GM19372 (cell line): ENCODE measurements around the gene DTHD1.

Experiments used
- ATAC-seq: cut with Tn5 transposase; IDR thresholded peaks from one replicate; pipeline ENCODE4 v1.9.1; 2021; ENCODE audit warnings: mild to moderate bottlenecking, low read depth, moderate library complexity; ENCODE audit not compliant: unreplicated experiment

DTHD1 gene

DNA sequence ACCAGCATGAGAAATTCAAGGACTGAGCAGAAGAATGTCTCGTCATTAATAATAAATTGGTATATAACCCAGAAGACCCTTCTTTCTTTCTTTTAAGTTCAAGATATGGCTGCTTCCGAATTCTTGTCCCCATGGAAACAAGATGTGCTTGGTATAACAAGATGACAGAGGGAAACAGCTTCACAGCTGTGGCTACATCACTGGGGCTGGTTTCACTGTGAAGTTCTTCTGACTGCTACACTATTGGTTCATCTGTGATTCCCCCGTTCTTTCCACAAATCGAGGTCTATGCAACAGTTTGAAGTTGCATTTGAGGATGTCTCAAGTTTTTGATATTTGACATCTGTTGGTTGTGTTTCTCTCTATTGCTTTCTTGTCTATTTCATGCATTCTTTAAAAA is 12.3 kb upstream of the DTHD1 start:
- no peak for ATAC-seq

- no peak for ATAC-seq
Measured at GRCh38 chr4:36269533-36270173, 11.8 kb upstream of the DTHD1 start.

- no peak for ATAC-seq
Measured at GRCh38 chr4:36273276-36273675, 8.1 kb upstream of the DTHD1 start.

- ATAC-seq, result no peak
Measured at GRCh38 chr4:36274158-36274557, 7.3 kb upstream of the DTHD1 start.

- no peak for ATAC-seq
Measured at GRCh38 chr4:36277533-36277932, 3.9 kb upstream of the DTHD1 start.

DNA sequence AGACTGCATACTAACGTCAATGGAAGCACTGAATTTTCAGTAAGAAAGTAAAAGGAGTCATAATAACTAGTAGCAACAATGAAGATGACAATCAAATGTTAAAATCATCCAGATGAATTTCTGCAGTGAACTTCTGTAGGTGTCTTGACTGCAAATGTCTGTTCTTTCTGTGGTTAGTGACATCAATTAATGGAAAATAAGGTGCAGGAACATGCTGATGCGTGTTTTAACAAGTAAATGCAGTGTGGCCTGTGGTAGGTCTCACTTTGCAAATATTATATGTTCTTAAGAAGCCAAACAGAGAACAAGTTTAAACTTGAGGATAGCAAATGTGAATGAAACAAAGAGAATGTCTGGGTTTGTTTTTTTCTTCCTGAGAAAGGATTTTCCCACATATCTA is 2.6 kb upstream of the DTHD1 start:
- peak; percentile 60 for ATAC-seq

DNA sequence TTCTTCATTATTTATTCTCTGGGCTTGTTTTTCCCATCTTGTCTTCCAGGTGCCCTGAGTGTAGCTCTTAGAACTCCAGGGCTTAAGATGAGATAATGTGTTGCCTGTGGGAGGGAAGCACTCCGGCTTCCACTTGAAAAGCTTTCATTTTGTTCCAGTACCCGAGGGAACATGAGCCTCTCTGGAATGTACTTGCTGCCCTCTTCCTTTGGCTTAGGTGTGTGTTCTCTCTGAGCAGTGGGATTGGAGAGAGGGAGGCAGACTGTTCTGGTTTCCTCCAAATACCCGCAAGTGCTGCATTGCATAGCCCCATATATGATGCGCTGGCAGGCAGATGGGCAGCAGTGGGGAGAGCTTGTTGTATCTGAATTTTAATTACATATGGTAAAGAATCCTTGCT is 861 bp upstream of the DTHD1 start:
- no peak for ATAC-seq

DNA sequence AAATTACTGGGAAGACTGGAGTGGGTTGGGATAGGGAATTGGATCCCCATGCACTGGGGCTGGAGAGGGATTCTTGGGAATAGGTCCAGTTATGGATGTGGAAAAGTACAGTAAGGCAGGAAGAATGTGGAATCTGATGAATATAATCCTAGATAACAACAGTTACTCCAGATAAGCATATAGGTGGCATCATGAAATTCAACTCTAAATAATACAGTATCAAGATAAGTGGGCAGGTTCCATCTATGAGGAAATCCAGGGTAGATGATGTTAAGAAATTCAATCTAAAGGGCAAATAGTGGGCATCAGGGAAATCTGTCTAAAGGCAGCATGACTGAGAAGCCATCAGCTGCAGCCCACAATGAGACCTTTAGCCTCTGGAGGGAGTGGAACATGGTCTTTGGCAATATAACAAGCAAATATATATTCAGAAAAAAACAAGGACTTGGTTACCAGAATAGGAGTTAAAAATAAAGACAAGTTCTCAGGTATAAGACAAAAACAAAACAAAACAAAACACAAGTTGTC is 1.2 kb downstream of the DTHD1 start:
- ATAC-seq, result no peak

GRCh38 chr4:36283912-36284465 is 2.6 kb downstream of the DTHD1 start:
- no peak for ATAC-seq

DNA sequence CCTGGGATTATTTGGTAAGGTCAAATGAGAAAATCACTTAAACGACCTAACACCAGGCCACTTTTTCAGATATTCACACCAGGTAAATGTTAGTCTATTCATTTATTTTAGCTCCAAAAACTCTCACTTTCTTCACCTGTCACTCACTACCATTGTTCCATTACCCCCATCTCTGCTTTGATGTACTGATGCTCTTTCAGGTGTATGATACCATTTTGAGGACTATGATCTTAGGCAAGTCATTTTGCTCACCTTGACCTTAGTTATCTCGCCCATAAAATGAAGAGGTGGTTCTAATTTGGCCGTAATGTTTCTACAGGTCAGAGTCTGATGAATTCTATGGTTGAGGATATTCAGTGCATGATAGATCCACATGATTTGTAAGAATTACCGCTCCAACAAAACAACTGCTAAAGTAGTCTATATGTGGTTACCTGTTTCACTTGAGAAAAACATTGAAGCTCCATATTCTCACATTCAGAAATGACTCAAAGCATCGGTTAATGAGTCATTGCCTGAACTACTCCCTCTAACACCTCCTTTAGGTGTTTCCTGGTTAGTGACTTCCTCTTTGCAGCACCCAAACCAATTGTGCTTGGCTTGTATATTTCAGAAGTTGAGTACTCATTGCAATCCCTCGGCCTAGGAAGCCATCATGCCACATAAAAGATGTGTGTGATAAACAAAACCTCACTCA is 4.5 kb downstream of the DTHD1 start:
- ATAC-seq, result peak; percentile 98

GRCh38 chr4:36286481-36286871 is 5.1 kb downstream of the DTHD1 start:
- no peak for ATAC-seq

GRCh38 chr4:36288731-36289426 is 7.5 kb downstream of the DTHD1 start:
- ATAC-seq, result no peak

GRCh38 chr4:36290641-36291040 is 9.2 kb downstream of the DTHD1 start:
- no peak for ATAC-seq

DNA sequence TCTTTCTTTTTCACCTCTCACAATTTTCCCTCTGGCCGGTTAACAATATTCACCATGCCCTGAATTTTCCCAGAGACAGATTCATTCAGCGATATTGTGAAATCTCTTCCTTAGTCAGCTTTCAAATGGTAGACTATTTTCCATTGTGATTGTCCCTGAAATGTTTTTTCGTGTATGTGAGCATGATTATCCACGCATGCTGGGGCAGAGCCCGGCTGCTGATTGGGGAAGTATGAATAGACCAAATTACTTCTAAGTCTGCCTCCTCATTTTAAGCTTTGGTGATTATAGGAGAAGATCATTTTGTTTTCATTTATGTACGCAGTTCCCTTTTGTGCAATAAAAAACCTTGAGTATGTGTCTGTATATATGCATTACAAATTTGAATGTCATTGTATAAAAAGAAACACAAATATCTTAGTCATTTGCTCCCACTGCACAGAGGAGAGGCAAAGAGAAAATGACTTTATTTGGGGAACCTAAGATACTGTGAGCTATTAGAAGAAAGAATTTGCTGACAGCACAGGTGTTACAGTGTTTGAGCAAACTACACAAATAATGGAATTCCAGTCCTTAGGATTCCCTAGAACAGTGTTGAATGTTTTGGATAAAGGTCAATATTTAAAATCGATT is 11.3 kb downstream of the DTHD1 start:
- ATAC-seq, result peak; percentile 66

DNA sequence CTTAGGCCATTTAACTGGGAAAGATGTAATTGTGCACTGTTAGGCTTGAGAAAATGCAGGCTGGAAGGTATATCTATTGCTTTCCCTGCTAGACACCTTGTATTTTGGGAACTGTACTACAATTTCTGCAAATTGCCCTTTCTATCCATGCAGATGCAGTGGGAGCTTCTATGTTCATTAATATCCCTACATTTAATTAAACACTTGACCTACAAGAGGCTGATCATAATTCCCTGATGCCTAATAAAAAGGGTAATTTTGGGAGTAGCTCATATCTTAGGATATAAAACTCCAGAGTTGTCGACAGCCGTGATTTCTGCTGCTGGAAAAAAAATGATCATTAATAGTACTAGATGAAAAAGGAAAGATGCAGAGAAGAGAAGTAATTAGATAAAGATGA is 19.7 kb downstream of the DTHD1 start:
- no peak for ATAC-seq

GRCh38 chr4:36303426-36304137 is 22.2 kb downstream of the DTHD1 start:
- ATAC-seq, result peak; percentile 73

DNA sequence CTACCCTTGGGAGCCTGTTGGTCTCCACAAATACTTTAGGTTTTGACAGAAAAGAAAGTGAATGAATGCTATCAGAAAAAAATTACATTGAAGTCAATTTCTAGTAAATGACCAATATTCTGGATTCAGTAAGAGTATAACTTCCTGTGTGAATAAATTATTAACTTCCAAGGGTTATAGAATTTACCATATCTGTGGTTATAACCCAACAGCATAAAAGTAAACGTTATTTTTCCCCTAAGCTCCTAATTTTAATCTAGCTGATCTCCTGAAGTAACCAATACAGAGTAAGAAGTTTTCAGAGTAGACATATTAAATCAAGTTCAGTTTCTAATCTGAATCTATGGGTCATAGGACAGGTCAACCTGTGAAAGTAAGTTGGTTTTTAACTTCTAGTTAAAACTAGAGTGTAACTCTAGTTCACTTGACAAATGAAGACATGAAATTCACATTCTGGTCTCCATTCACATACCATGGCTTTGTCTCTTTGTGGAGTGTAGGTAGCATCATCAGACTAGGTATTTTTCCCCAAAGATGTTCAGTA is 22.8 kb downstream of the DTHD1 start:
- ATAC-seq, result peak; percentile 40

DNA sequence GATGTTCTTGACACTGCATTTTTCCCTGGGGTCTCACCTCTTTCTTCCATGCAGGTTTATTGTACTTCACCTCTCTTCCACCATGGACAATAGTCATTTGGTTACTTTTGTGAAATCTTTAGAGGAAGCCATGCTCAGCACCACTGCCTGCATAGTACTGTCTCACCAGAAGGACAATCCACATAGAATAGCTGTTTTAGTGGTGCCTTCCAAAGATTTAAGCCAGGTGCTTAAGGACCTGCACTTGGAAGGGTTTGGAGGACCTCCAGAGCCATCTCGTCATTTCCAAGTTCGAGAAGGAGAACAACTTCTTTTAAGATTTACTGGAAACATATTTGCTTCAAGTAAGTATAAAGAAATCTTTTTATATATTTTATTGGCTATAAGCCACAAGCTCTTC is 26.7 kb downstream of the DTHD1 start:
- no peak for ATAC-seq

GRCh38 chr4:36310216-36310615 is 28.8 kb downstream of the DTHD1 start:
- no peak for ATAC-seq

- peak; percentile 71 for ATAC-seq
Measured at GRCh38 chr4:36310793-36311192, 29.4 kb downstream of the DTHD1 start.
